ENCODE results near the gene RYR3. TPM values are rescaled to one million over a fixed set of nuclear protein-coding genes. Genes with fewer than 3 reads are reported as not detected.
"Not testable (repeated sequence)": the region's sequence is repeated elsewhere in the genome, so short reads cannot be mapped to it uniquely, and the experiment has no call there.

Gene RYR3
- total RNA-seq, 1 experiment from 2014 or later = 0.66 TPM

DNA sequence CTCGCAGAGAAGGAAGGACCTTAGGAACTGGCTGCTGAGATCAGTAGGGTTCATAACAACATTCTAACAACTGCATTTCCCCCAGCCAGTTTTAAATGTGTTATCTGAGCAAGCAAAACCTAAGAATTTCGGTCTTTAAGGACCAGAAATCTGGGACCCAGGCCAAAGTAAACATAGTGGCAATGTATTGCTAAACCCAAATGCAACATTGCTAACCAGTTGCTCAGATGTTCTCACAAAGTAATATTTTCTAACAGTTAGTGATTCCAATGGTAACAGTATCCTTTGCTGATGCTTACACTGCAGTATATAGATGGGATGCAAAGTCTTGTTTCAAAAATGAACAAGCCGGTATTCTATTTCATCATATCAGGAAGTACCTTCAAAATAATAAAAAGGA is 254.3 kb downstream of the RYR3 start:
- TF ChIP-seq, protein P1, sequence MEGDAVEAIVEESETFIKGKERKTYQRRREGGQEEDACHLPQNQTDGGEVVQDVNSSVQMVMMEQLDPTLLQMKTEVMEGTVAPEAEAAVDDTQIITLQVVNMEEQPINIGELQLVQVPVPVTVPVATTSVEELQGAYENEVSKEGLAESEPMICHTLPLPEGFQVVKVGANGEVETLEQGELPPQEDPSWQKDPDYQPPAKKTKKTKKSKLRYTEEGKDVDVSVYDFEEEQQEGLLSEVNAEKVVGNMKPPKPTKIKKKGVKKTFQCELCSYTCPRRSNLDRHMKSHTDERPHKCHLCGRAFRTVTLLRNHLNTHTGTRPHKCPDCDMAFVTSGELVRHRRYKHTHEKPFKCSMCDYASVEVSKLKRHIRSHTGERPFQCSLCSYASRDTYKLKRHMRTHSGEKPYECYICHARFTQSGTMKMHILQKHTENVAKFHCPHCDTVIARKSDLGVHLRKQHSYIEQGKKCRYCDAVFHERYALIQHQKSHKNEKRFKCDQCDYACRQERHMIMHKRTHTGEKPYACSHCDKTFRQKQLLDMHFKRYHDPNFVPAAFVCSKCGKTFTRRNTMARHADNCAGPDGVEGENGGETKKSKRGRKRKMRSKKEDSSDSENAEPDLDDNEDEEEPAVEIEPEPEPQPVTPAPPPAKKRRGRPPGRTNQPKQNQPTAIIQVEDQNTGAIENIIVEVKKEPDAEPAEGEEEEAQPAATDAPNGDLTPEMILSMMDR (IDR thresholded peaks at IDR 0.05; ENCODE audit: insufficient read depth in 1 of 2, low read depth in 1 of 2, low read length in 1 of 2, severe bottlenecking in 1 of 2, unreplicated experiment in 1 of 2) = no peak
- no peaks in the 10 kb centered on the region for H3K27me3 ChIP-seq (replicated peaks; ENCODE audit: control insufficient read depth, insufficient read depth, low read length)
- no peaks in the 10 kb centered on the region for H3K4me1 ChIP-seq
- intact Hi-C loops (cut with micrococcal nuclease; ENCODE audit: unreplicated experiment) = no loop called here
- no peak overlapping the region for H3K4me3 ChIP-seq (ENCODE audit: low read depth, low read length)
- CTCF ChIA-PET = no interaction called here
- H3K36me3 ChIP-seq (ENCODE audit: control insufficient read depth, insufficient read depth, low read length) = no peaks in the 10 kb centered on the region
- POLR2A ChIA-PET = no interaction called here
- Mint-ChIP-seq H3K4me1 (ENCODE audit: low read depth, unreplicated experiment) (no peaks in the 10 kb centered on the region), H3K4me3 (ENCODE audit: unreplicated experiment) (no peak overlapping the region), H3K36me3 (ENCODE audit: insufficient read depth, unreplicated experiment) (no peaks in the 10 kb centered on the region), H3K27me3 (ENCODE audit: insufficient read depth, unreplicated experiment) (peaks cover 12% of the 10 kb centered on the region), H3K27ac (ENCODE audit: unreplicated experiment) (no peak overlapping the region), H3K9me3 (ENCODE audit: unreplicated experiment) (no peaks in the 10 kb centered on the region)
- BruUV-seq (replicated peaks) = no TSS peak
- H3K9me3 ChIP-seq = no peaks in the 10 kb centered on the region
- DNase-seq = no peak

DNA sequence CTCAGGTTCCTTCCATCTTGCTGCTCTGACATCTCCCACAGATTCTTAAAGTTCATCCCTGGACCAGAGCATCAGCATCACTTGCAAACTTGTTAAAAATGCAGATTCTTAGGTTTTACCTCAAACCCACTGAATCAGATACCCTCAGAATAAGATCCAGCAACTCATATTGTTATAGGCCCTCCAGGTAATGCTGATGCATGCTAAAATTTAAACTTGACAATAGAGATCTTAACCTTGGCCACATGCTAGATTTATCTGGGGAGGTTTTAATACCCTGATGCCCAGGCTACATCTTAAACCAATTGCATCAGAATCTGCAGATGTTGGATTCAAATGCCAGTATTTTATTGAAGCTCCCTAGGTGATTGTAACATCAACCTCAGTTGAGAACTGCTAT is 256.9 kb downstream of the RYR3 start:
- Mint-ChIP-seq H3K36me3 (ENCODE audit: insufficient read depth, unreplicated experiment) (no peaks in the 10 kb centered on the region), H3K27me3 (ENCODE audit: insufficient read depth, unreplicated experiment) (peaks cover 5% of the 10 kb centered on the region), H3K9me3 (ENCODE audit: unreplicated experiment) (no peaks in the 10 kb centered on the region), H3K4me1 (ENCODE audit: low read depth, unreplicated experiment) (no peaks in the 10 kb centered on the region), H3K27ac (ENCODE audit: unreplicated experiment) (no peak overlapping the region), H3K4me3 (ENCODE audit: unreplicated experiment) (no peak overlapping the region)
- CTCF ChIA-PET = no interaction called here
- TF ChIP-seq, protein P1 (IDR thresholded peaks at IDR 0.05; ENCODE audit: insufficient read depth in 1 of 2, low read depth in 1 of 2, low read length in 1 of 2, severe bottlenecking in 1 of 2, unreplicated experiment in 1 of 2) = no peak
- Histone ChIP-seq H3K9me3 (no peaks in the 10 kb centered on the region), H3K4me1 (no peaks in the 10 kb centered on the region), H3K27me3 (replicated peaks; ENCODE audit: control insufficient read depth, insufficient read depth, low read length) (no peaks in the 10 kb centered on the region), H3K36me3 (ENCODE audit: control insufficient read depth, insufficient read depth, low read length) (no peaks in the 10 kb centered on the region), H3K4me3 (ENCODE audit: low read depth, low read length) (no peak overlapping the region)
- no peak for DNase-seq
- POLR2A ChIA-PET = no interaction called here
- intact Hi-C loops (cut with micrococcal nuclease; ENCODE audit: unreplicated experiment) = no loop called here
- no TSS peak for BruUV-seq (replicated peaks)

DNA sequence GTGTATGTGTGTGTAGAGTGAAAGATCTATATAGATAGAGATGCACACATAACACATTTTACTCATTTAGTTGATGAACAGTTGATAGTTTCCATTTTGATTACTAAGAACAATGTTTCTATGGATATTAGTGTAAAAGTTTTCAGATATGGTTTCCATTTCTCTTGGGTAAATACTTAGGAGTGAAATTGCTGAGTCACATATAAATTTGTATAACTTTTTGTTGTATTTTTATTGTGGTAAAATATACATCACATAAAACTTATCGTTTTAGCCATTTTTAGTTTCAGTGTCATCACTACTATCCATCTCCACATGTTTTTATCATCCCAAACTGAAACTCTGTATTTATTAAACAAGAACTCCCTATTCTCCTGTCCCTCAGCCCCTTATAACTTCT is 258.3 kb downstream of the RYR3 start:
- ChIA-PET CTCF (no interaction called here), POLR2A (no interaction called here)
- no peaks in the 10 kb centered on the region for H3K36me3 ChIP-seq (ENCODE audit: control insufficient read depth, insufficient read depth, low read length)

DNA sequence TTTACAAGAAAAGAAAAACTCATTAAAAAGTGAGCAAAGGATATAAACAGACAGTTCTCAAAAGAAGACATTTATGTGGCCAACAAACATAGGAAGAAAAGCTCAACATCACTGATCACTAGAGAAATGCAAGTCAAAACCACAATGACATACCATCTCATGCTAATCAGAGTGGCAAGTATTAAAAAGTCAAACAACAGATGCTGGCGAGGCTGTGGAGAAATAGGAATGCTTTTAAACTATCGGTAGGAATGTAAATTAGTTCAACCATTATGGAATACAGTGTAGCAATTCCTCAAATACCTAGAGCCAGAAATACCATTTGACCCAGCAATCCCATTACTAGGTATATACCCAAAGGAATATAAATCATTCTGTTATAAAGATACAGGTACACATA is 267.1 kb downstream of the RYR3 start:
- H3K36me3 ChIP-seq (ENCODE audit: control insufficient read depth, insufficient read depth, low read length); H3K9me3 Mint-ChIP-seq (ENCODE audit: unreplicated experiment); H3K4me3 Mint-ChIP-seq (ENCODE audit: unreplicated experiment); H3K9me3 ChIP-seq; H3K27me3 ChIP-seq (replicated peaks; ENCODE audit: control insufficient read depth, insufficient read depth, low read length); H3K4me1 ChIP-seq; H3K4me1 Mint-ChIP-seq (ENCODE audit: low read depth, unreplicated experiment); H3K4me3 ChIP-seq (ENCODE audit: low read depth, low read length); H3K36me3 Mint-ChIP-seq (ENCODE audit: insufficient read depth, unreplicated experiment); intact Hi-C loops (cut with micrococcal nuclease; ENCODE audit: unreplicated experiment); DNase-seq; BruUV-seq (replicated peaks); POLR2A ChIA-PET; H3K27ac Mint-ChIP-seq (ENCODE audit: unreplicated experiment); CTCF ChIA-PET: not testable (repeated sequence)
- H3K27me3 Mint-ChIP-seq (ENCODE audit: insufficient read depth, unreplicated experiment) = peaks cover 15% of the 10 kb centered on the region

More for the DNA sequence above, 258.3 kb downstream of the RYR3 start:
- DNase-seq = no peak
- Mint-ChIP-seq H3K9me3 (ENCODE audit: unreplicated experiment) (no peaks in the 10 kb centered on the region), H3K4me3 (ENCODE audit: unreplicated experiment) (no peak overlapping the region), H3K27ac (ENCODE audit: unreplicated experiment) (no peak overlapping the region), H3K36me3 (ENCODE audit: insufficient read depth, unreplicated experiment) (no peaks in the 10 kb centered on the region), H3K27me3 (ENCODE audit: insufficient read depth, unreplicated experiment) (peaks cover 4% of the 10 kb centered on the region), H3K4me1 (ENCODE audit: low read depth, unreplicated experiment) (no peaks in the 10 kb centered on the region)
- TF ChIP-seq, protein P1 (IDR thresholded peaks at IDR 0.05; ENCODE audit: insufficient read depth in 1 of 2, low read depth in 1 of 2, low read length in 1 of 2, severe bottlenecking in 1 of 2, unreplicated experiment in 1 of 2) = no peak
- no TSS peak for BruUV-seq (replicated peaks)
- Histone ChIP-seq H3K4me1 (no peaks in the 10 kb centered on the region), H3K4me3 (ENCODE audit: low read depth, low read length) (no peak overlapping the region), H3K27me3 (replicated peaks; ENCODE audit: control insufficient read depth, insufficient read depth, low read length) (no peaks in the 10 kb centered on the region), H3K9me3 (no peaks in the 10 kb centered on the region)
- intact Hi-C loops (cut with micrococcal nuclease; ENCODE audit: unreplicated experiment) = no loop called here
